SK-N-SH (cell line): Measurements from ENCODE around the gene DOHH. TPM values are rescaled to one million over a fixed set of nuclear protein-coding genes. Genes with fewer than 3 reads are reported as not detected.

Experiments used
- CTCF ChIA-PET: fragments of 300-600, 350-600 bp; formaldehyde crosslinking; extraction: SDS; loops from one replicate; lab custom pipeline; 2021; lab: Yijun Ruan, JAX
- POLR2A ChIA-PET: fragments of 350-600 bp; sonication (Branson Sonifier 250); formaldehyde crosslinking; extraction: SDS; loops from one replicate; lab custom pipeline; 2020; ENCODE audit warnings: antibody characterized with exemption, inconsistent platforms; lab: Yijun Ruan, JAX
- DNase-seq: peaks from one replicate; pipeline ENCODE4 v3.0.0; 2012
- H2AFZ ChIP-seq: fragments of 200-600 bp; sonication (generic); 2 replicates; pipeline ENCODE4 v1.8.1; 2016; ENCODE audit warnings: antibody characterized with exemption, mild to moderate bottlenecking, low read depth
- H3F3A ChIP-seq: fragments of 200-600 bp; sonication (generic); replicated peaks from 2 replicates; pipeline ENCODE3; 2016; ENCODE audit warnings: antibody characterized with exemption, mild to moderate bottlenecking; ENCODE audit not compliant: insufficient read depth
- H3K27ac ChIP-seq, 2 experiments: fragments of 200-500 bp in 1 of 2; fragments of 200-600 bp in 1 of 2; sonication (Bioruptor generic) in 1 of 2; sonication (generic), shearing (Covaris generic) in 1 of 2; 2 replicates each; pipeline versions ENCODE4 v1.5.1 to v1.6.1; 2014 to 2016; ENCODE audit warnings: low read depth in 2 of 2, inconsistent platforms in 1 of 2, low read length in 1 of 2, mild to moderate bottlenecking in 1 of 2, mixed read lengths in 1 of 2
- H3K27me3 ChIP-seq: fragments of 200-600 bp; sonication (generic), shearing (Covaris generic); 2 replicates; pipeline ENCODE4 v1.6.1; 2016; ENCODE audit warnings: mixed run types; ENCODE audit not compliant: insufficient read depth
- H3K36me3 ChIP-seq, 2 experiments: fragments of 200-500 bp in 1 of 2; fragments of 200-600 bp in 1 of 2; sonication (Bioruptor generic) in 1 of 2; sonication (generic) in 1 of 2; replicated peaks in 1 of 2; 2 replicates each; pipeline versions ENCODE3 to v1.5.1; 2014 to 2016; ENCODE audit warnings: low read length in 1 of 2, mild to moderate bottlenecking in 1 of 2; ENCODE audit not compliant: insufficient read depth in 2 of 2, control insufficient read depth in 1 of 2
- H3K4me1 ChIP-seq, 2 experiments: fragments of 200-500 bp in 1 of 2; fragments of 200-600 bp in 1 of 2; sonication (Bioruptor generic) in 1 of 2; sonication (generic), shearing (Covaris generic) in 1 of 2; 2 replicates each; pipeline versions ENCODE4 v1.5.1 to v1.6.1; 2014 to 2016; ENCODE audit warnings: low read depth in 1 of 2, low read length in 1 of 2, mixed run types in 1 of 2; ENCODE audit not compliant: insufficient read depth in 2 of 2, control insufficient read depth in 1 of 2
- H3K4me2 ChIP-seq: fragments of 200-600 bp; sonication (generic), shearing (Covaris generic); 2 replicates; pipeline ENCODE4 v1.6.1; 2017; ENCODE audit warnings: mixed run types
- H3K4me3 ChIP-seq, 2 experiments: fragments of 200-500 bp in 1 of 2; fragments of 200-600 bp in 1 of 2; sonication (Bioruptor generic) in 1 of 2; sonication (generic), shearing (Covaris generic) in 1 of 2; 2 replicates each; pipeline versions ENCODE4 v1.5.1 to v1.8.1; 2014 to 2016; ENCODE audit warnings: low read depth in 2 of 2, inconsistent platforms in 1 of 2, low read length in 1 of 2, mild to moderate bottlenecking in 1 of 2, mixed read lengths in 1 of 2, moderate library complexity in 1 of 2
- H3K79me2 ChIP-seq: fragments of 200-600 bp; sonication (generic); 2 replicates; pipeline ENCODE4 v1.8.1; 2017; ENCODE audit warnings: mild to moderate bottlenecking; ENCODE audit not compliant: insufficient read depth
- H3K9ac ChIP-seq: fragments of 200-600 bp; sonication (generic); 2 replicates; pipeline ENCODE4 v1.6.1; 2017; ENCODE audit warnings: mixed run types
- H3K9me2 ChIP-seq: fragments of 200-600 bp; sonication (generic); 2 replicates; pipeline ENCODE4 v1.6.1; 2017; ENCODE audit warnings: mixed run types
- H3K9me3 ChIP-seq: fragments of 200-600 bp; sonication (generic); 2 replicates; pipeline ENCODE4 v1.6.1; 2017; ENCODE audit warnings: mixed run types, mild to moderate bottlenecking, moderate library complexity
- H4K20me1 ChIP-seq: fragments of 200-600 bp; sonication (generic); 2 replicates; pipeline ENCODE4 v1.6.1; 2017; ENCODE audit warnings: mild to moderate bottlenecking, mixed run types; ENCODE audit not compliant: insufficient read depth
- CHD2 ChIP-seq: fragments of 150-350 bp; IDR thresholded peaks from 2 replicates; pipeline ENCODE4 v1.6.1; 2018; ENCODE audit warnings: low read length; ENCODE audit not compliant: partially characterized antibody
- EP300 ChIP-seq, 2 experiments: IDR thresholded peaks; 2 replicates each; pipeline versions ENCODE4 v1.4.0 to v1.6.1; 2012; ENCODE audit warnings: borderline replicate concordance in 1 of 2, low read depth in 1 of 2, low read length in 1 of 2
- EZH2phosphoT487 ChIP-seq: fragments of 200-600 bp; sonication (generic); IDR thresholded peaks from 2 replicates; pipeline ENCODE4 v1.6.1; 2017; ENCODE audit warnings: low read depth, mixed run types, mild to moderate bottlenecking, antibody characterized with exemption, moderate library complexity, borderline replicate concordance
- FOXJ3 ChIP-seq: sonication (generic); formaldehyde crosslinking; IDR thresholded peaks from 2 replicates; pipeline ENCODE4 v1.5.1; 2020; ENCODE audit warnings: mild to moderate bottlenecking, missing genetic modification reagents
- MAX ChIP-seq: IDR thresholded peaks from 2 replicates; pipeline ENCODE4 v1.4.0; 2012; ENCODE audit warnings: low read depth
- MEF2A ChIP-seq: IDR thresholded peaks from 2 replicates; pipeline ENCODE4 v1.4.0; 2012; ENCODE audit warnings: low read depth, borderline replicate concordance
- MXI1 ChIP-seq: IDR thresholded peaks from 2 replicates; pipeline ENCODE4 v1.6.1; 2012; ENCODE audit warnings: mild to moderate bottlenecking, low read depth, low read length, improper control_type of control experiment
- RAD21 ChIP-seq: IDR thresholded peaks from 2 replicates; pipeline ENCODE4 v1.6.1; 2012; ENCODE audit warnings: mild to moderate bottlenecking, low read length
- RXRA ChIP-seq: IDR thresholded peaks from 2 replicates; pipeline ENCODE4 v1.4.0; 2012; ENCODE audit warnings: low read depth, mild to moderate bottlenecking, borderline replicate concordance
- SIN3A ChIP-seq: IDR thresholded peaks from 2 replicates; pipeline ENCODE4 v1.6.1; 2012; ENCODE audit warnings: low read depth, mild to moderate bottlenecking, low read length, moderate library complexity, borderline replicate concordance
- YY1 ChIP-seq: IDR thresholded peaks from 2 replicates; pipeline ENCODE4 v1.4.0; 2012; ENCODE audit warnings: low read depth, mild to moderate bottlenecking
- ZBTB33 ChIP-seq: IDR thresholded peaks from 2 replicates; pipeline ENCODE4 v1.4.0; 2012; ENCODE audit warnings: low read depth, borderline replicate concordance
- whole genome bisulfite sequencing: methylation state at CpG from one replicate; pipeline ENCODE4 v1.1.6; 2017; ENCODE audit warnings: low lambda C conversion rate; 5-methylcytosine and 5-hydroxymethylcytosine counted together
- polyA plus RNA-seq, 3 experiments: library from polyadenylated mRNA; depleted of rRNA; stranded (reverse); fragments of >200 nt; gene quantifications; 2 replicates each; pipeline ENCODE4 v1.2.3, GENCODE V29; 2012
- TF ChIP-seq, protein P1 (sequence below): fragments of 150-350 bp; IDR thresholded peaks from 2 replicates; pipeline ENCODE4 v1.6.1; 2016; ENCODE audit warnings: mild to moderate bottlenecking, low read depth, low read length

Gene DOHH
- polyA plus RNA-seq, 1 of the 3 experiments (the other 2 are of a cell fraction): 14.3 TPM

- no peak for TF ChIP-seq SIN3A
- TF ChIP-seq ZBTB33: no peak
- TF ChIP-seq FOXJ3 (CRISPR knock-in tag): no peak
- TF ChIP-seq RXRA: no peak
Measured at GRCh38 chr19:3480383-3481091, 19.9 kb downstream of the DOHH start, which contains the start of gene SMIM24 (continued).

GRCh38 chr19:3479834-3480215 is 20.6 kb downstream of the DOHH start:
- no peak overlapping the region for H3K9ac ChIP-seq
- H3K9me3 ChIP-seq: no peaks in the 10 kb centered on the region
- H3F3A ChIP-seq: no peaks in the 10 kb centered on the region
- 72% methylated on average over 7 of the region's 9 CpGs for WGBS
- H3K4me3 ChIP-seq: no peak overlapping the region
- H3K4me2 ChIP-seq: no peak overlapping the region
- DNase-seq: peak; percentile 79
- H4K20me1 ChIP-seq: no peaks in the 10 kb centered on the region
- no peak overlapping the region for H2AFZ ChIP-seq
- H3K9me2 ChIP-seq: no peaks in the 10 kb centered on the region
- no peaks in the 10 kb centered on the region; a peak in 1 of 4 replicates for H3K4me1 ChIP-seq
- no peaks in the 10 kb centered on the region for H3K79me2 ChIP-seq
- ChIA-PET POLR2A (interaction anchor here (0.6 to 0.9 kb wide), 2 partner anchors 51 to 85 kb away, joined by 3 read pairs; no protein-coding TSS in a partner anchor), CTCF (interaction anchor here (0.7 to 1.6 kb wide), 4 partner anchors 57 to 506 kb away, joined by 3 to 9 read pairs (median 4); partner anchors contain the start of gene EEF2)
- H3K27me3 ChIP-seq: no peaks in the 10 kb centered on the region; the same call in none of the 2 replicates
- H3K36me3 ChIP-seq: no peaks in the 10 kb centered on the region
- no peak overlapping the region for H3K27ac ChIP-seq
- no peak for TF ChIP-seq EZH2phosphoT487

DNA sequence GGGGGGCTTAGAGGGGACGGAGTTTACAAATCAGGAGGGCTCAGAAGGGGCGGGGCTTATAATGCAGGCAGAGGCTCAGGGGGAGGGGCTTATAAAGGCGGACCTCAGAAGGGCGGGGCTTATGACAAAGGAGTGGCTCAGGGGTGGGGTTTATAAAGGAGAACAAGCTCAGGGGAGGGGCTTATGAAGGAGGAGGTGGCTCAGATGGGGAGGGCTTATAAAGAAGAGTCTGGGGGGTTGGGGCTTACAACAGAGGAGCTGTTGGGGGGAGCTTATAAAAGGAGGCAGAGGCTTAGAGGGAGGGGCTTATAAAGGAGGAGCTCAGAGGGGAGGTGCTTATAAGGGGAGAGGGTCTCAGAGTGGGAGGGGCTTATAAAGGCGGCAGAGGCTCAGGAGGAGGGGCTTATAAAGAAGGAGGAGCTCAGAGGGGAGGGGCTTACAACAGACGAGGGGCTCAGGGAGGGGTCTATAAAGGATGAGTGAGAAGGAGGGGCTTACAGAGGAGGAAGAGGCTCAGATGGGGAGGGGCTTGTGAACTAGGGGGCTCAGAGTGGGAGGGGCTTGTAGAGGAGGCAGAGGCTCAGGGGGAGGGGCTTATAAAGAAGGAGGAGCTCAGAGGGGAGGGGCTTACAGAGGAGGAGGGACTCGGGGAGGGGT is 21.2 kb downstream of the DOHH start:
- POLR2A ChIA-PET: interaction anchor here (0.6 to 0.9 kb wide), 3 partner anchors 50 to 84 kb away, joined by 3 to 6 read pairs (median 3); no protein-coding TSS in a partner anchor
- Histone ChIP-seq H3K9ac (no peak overlapping the region), H3K9me3 (no peaks in the 10 kb centered on the region), H3F3A (no peaks in the 10 kb centered on the region), H4K20me1 (no peaks in the 10 kb centered on the region), H3K27me3 (no peaks in the 10 kb centered on the region; the same call in none of the 2 replicates), H3K4me2 (no peak overlapping the region), H2AFZ (no peak overlapping the region), H3K79me2 (no peaks in the 10 kb centered on the region), H3K9me2 (no peaks in the 10 kb centered on the region), H3K4me1 (no peaks in the 10 kb centered on the region; a peak in 1 of 4 replicates), H3K4me3 (no peak overlapping the region), H3K36me3 (no peaks in the 10 kb centered on the region), H3K27ac (no peak overlapping the region)
- CTCF ChIA-PET: interaction anchor here (0.7 to 1.6 kb wide), 5 partner anchors 50 to 506 kb away, joined by 3 to 9 read pairs (median 4); partner anchors contain the start of gene EEF2
- TF ChIP-seq YY1: no peak
- no peak for TF ChIP-seq MEF2A
- TF ChIP-seq RAD21: no peak
- TF ChIP-seq MAX: no peak
- TF ChIP-seq EP300 (IDR thresholded peaks at IDR 0.05; ENCODE audit: borderline replicate concordance in 1 of 2, low read depth in 1 of 2, low read length in 1 of 2): no peak
- no peak for TF ChIP-seq RXRA
- TF ChIP-seq, protein P1, sequence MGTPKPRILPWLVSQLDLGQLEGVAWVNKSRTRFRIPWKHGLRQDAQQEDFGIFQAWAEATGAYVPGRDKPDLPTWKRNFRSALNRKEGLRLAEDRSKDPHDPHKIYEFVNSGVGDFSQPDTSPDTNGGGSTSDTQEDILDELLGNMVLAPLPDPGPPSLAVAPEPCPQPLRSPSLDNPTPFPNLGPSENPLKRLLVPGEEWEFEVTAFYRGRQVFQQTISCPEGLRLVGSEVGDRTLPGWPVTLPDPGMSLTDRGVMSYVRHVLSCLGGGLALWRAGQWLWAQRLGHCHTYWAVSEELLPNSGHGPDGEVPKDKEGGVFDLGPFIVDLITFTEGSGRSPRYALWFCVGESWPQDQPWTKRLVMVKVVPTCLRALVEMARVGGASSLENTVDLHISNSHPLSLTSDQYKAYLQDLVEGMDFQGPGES: no peak
- TF ChIP-seq MXI1: no peak
- no peak for TF ChIP-seq CHD2
- WGBS: 15% methylated on average over 7 of the region's 7 CpGs
- DNase-seq: peak; percentile 78
